Subcutaneous abdominal adipose tissue (tissue), 5 donors: Measurements from ENCODE around the gene LPP.

Experiments used
- H3K27ac ChIP-seq: one replicate; pipeline ENCODE4 v1.7.0; 2013; ENCODE audit warnings: low read depth, mild to moderate bottlenecking, inconsistent platforms, low read length, moderate library complexity
- H3K27me3 ChIP-seq, 5 donors: one replicate each; pipeline ENCODE4 v1.7.0; 2013; ENCODE audit warnings: low read length in 5 of 5, inconsistent platforms in 1 of 5; ENCODE audit not compliant: control insufficient read depth in 5 of 5, insufficient read depth in 4 of 5
- H3K36me3 ChIP-seq, 5 donors: one replicate each; pipeline ENCODE4 v1.7.0; 2013; ENCODE audit warnings: low read length in 5 of 5; ENCODE audit not compliant: control insufficient read depth in 5 of 5, insufficient read depth in 5 of 5
- H3K4me1 ChIP-seq, 5 donors: one replicate each; pipeline ENCODE4 v1.7.0; 2013; ENCODE audit warnings: low read length in 5 of 5, mild to moderate bottlenecking in 3 of 5, moderate library complexity in 1 of 5; ENCODE audit not compliant: control insufficient read depth in 5 of 5, insufficient read depth in 5 of 5
- H3K4me3 ChIP-seq, 5 donors: one replicate each; pipeline ENCODE4 v1.7.0; 2013; ENCODE audit warnings: low read length in 5 of 5, low read depth in 1 of 5
- H3K9ac ChIP-seq, 5 donors: one replicate each; pipeline ENCODE4 v1.7.0; 2013; ENCODE audit warnings: low read length in 5 of 5, mild to moderate bottlenecking in 4 of 5, moderate library complexity in 3 of 5
- H3K9me3 ChIP-seq, 5 donors: one replicate each; pipeline ENCODE4 v1.7.0; 2013; ENCODE audit warnings: low read length in 5 of 5; ENCODE audit not compliant: control insufficient read depth in 5 of 5
- donor health status: healthy.
- donor health status: healthy.
- donor health status: healthy.
- donor health status: healthy.
- donor health status: healthy.

LPP gene

DNA sequence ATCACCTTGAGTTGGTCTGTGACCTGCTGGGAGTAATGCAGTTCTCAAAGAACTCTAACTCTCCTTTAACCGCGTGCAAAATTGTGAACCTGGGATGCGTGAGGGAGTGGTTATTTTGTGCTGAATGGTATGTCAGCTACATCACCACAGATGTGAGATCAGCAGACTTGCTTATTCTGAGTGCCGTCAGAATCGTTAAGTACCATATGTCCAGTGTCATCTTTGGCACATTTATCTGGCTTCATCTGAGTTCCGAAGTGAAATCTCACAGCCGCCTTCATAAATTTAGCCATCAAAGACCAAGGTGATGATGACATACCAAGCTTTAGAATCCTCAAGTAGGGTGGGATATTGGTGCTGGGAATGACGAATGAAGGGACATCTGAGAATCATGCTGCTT is 670.6 kb downstream of the LPP start:
- no peak overlapping the region for H3K4me3 ChIP-seq
- peaks cover 0 to 20% (median 15%) of the 10 kb centered on the region in 5 donors for H3K4me1 ChIP-seq

GRCh38 chr3:188825901-188826300 is 671.9 kb downstream of the LPP start:
- H3K4me3 ChIP-seq = no peak overlapping the region
- no peaks in the 10 kb centered on the region for H3K27me3 ChIP-seq
- H3K9ac ChIP-seq = no peak overlapping the region
- no peak overlapping the region for H3K27ac ChIP-seq
- H3K9me3 ChIP-seq = no peaks in the 10 kb centered on the region
- peaks cover 0 to 14% (median 10%) of the 10 kb centered on the region in 5 donors for H3K4me1 ChIP-seq
- no peaks in the 10 kb centered on the region for H3K36me3 ChIP-seq

More for the DNA sequence above, 670.6 kb downstream of the LPP start:
- Histone ChIP-seq H3K9me3 (no peaks in the 10 kb centered on the region), H3K36me3 (no peaks in the 10 kb centered on the region), H3K27me3 (no peaks in the 10 kb centered on the region), H3K9ac (no peak overlapping the region), H3K27ac (no peak overlapping the region)

GRCh38 chr3:188826574-188826973 is 672.6 kb downstream of the LPP start:
- Histone ChIP-seq H3K36me3 (no peaks in the 10 kb centered on the region), H3K27ac (no peak overlapping the region), H3K9ac (no peak overlapping the region), H3K4me3 (no peak overlapping the region), H3K4me1 (peaks cover 0 to 14% (median 12%) of the 10 kb centered on the region in 5 donors), H3K27me3 (no peaks in the 10 kb centered on the region), H3K9me3 (no peaks in the 10 kb centered on the region)

DNA sequence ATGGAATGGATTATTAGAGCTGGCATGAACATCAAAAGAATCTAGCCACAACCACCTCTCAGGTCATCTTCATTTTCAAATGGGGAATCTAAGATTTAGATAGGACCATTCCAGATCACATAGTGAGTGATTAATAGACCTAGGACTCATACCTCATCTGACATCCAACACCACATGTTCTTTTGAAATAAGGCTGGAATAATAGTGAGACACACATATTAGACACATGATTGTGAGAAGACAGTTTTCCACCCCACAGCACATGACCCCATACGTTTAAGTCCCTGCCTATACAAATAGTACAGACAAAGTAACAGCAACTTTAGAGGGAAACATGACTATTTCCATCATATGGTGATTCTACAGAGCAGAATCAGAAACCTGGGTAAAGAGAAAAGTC is 673.1 kb downstream of the LPP start:
- Histone ChIP-seq H3K9me3 (no peaks in the 10 kb centered on the region), H3K4me3 (no peak overlapping the region), H3K27ac (no peak overlapping the region), H3K27me3 (no peaks in the 10 kb centered on the region), H3K36me3 (no peaks in the 10 kb centered on the region), H3K9ac (no peak overlapping the region), H3K4me1 (peaks cover 0 to 13% (median 12%) of the 10 kb centered on the region in 5 donors)

- no peaks in the 10 kb centered on the region for H3K27me3 ChIP-seq
- H3K27ac ChIP-seq = no peak overlapping the region
- peaks cover 2 to 15% (median 10%) of the 10 kb centered on the region in 5 donors for H3K4me1 ChIP-seq
- H3K9ac ChIP-seq = no peak overlapping the region
- no peak overlapping the region for H3K4me3 ChIP-seq
- H3K9me3 ChIP-seq = no peaks in the 10 kb centered on the region
- no peaks in the 10 kb centered on the region for H3K36me3 ChIP-seq
Observed at GRCh38 chr3:188827576-188827975, 673.6 kb downstream of the LPP start.

DNA sequence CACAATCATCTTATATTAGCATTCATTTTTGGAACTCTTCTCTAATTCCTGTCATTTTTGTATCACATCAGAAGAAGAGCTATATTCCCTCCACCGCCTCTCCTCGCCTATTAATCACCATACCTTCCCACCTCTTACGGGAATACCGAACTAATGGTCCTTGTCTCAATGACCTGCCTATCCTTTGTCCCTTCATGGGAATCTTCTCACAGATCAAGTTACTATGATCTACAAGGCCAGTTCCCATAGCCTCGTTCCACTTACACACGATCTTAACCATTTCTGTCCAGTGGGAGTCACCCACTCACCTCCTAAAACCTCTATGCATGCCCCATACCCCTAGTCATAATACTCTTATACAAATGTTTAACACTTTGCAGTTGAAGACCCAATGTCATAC is 675.2 kb downstream of the LPP start:
- no peaks in the 10 kb centered on the region for H3K9me3 ChIP-seq
- H3K9ac ChIP-seq = no peak overlapping the region
- no peak overlapping the region for H3K4me3 ChIP-seq
- H3K4me1 ChIP-seq = peaks cover 5 to 30% (median 17%) of the 10 kb centered on the region in 5 donors
- no peaks in the 10 kb centered on the region for H3K27me3 ChIP-seq
- H3K36me3 ChIP-seq = no peaks in the 10 kb centered on the region
- H3K27ac ChIP-seq = no peak overlapping the region

- Histone ChIP-seq H3K4me1 (peaks cover 5 to 31% (median 17%) of the 10 kb centered on the region in 5 donors), H3K4me3 (no peak overlapping the region), H3K27ac (no peak overlapping the region), H3K9me3 (no peaks in the 10 kb centered on the region), H3K36me3 (no peaks in the 10 kb centered on the region), H3K9ac (no peak overlapping the region), H3K27me3 (no peaks in the 10 kb centered on the region)
Observed at GRCh38 chr3:188829576-188829975, 675.6 kb downstream of the LPP start.

DNA sequence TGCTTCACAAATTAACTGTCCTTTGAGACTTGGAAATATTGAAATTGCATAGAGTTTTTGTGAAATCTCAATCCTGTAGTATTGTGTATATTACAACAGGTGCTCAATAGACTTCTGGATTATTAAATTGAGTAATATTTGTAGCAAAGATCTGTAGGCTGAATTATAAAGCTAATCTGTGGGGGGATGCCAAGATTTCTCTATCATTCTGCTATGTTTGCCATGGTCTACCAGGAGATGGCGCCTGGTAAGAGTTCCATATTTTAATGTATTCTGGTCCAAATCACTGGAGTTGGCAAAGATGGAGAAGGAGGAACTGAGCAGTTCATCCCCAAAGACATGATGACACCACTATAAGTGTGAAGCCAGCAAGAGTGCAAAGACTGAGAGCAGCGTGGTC is 676.9 kb downstream of the LPP start:
- H3K4me3 ChIP-seq = no peak overlapping the region
- H3K36me3 ChIP-seq = no peaks in the 10 kb centered on the region
- no peak overlapping the region for H3K27ac ChIP-seq
- H3K9me3 ChIP-seq = no peaks in the 10 kb centered on the region
- no peak overlapping the region for H3K9ac ChIP-seq
- H3K27me3 ChIP-seq = no peaks in the 10 kb centered on the region
- H3K4me1 ChIP-seq = peaks cover 5 to 31% (median 17%) of the 10 kb centered on the region in 5 donors

- Histone ChIP-seq H3K27ac (peak overlapping the region; percentile 80), H3K9me3 (no peaks in the 10 kb centered on the region), H3K4me3 (no peak overlapping the region), H3K4me1 (peaks cover 5 to 31% (median 17%) of the 10 kb centered on the region in 5 donors), H3K36me3 (no peaks in the 10 kb centered on the region), H3K27me3 (no peaks in the 10 kb centered on the region), H3K9ac (no peak overlapping the region)
Observed at GRCh38 chr3:188832146-188832545, 678.2 kb downstream of the LPP start.

DNA sequence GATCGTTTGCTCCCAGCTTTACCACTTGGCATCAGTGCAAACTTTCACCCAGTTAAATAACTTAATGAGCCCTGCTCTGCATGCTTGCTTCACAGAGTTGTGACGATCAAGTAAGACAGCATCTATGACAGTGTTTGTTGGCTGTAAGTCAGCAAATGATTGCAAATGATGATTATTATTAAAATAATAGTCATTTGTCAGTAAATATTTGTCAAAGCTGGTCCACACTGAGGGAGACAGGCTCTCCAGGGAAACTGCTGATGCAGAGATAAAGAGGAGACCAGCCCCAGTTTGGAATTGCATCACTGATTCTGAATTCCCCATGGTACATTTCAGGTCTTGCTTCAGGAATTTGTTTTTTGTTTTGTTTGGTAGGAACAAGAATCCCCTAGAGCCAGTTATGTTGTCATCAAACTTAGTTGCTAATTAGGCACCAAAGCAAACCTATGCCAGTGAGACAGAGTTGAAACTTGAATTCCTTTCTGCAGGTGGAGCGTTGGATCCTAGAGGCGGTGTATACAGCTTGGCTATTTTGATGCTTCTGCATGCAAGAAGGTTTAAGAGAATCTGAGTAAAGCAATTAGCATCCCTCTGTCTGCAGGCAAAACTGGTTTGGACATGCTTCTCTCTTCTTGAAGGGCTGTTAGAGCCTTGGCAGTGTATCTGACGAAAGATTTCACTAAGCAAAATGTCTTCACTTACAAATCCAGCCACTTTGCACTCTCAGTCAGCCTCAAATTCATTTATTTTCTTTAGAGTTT is 679.2 kb downstream of the LPP start:
- no peaks in the 10 kb centered on the region for H3K9me3 ChIP-seq
- H3K9ac ChIP-seq = peak overlapping the region in 1 of 5 donors; percentile 20
- no peak overlapping the region for H3K4me3 ChIP-seq
- no peaks in the 10 kb centered on the region for H3K36me3 ChIP-seq
- no peaks in the 10 kb centered on the region for H3K27me3 ChIP-seq
- H3K4me1 ChIP-seq = peaks cover 5 to 26% (median 14%) of the 10 kb centered on the region in 5 donors
- peak overlapping the region; percentile 80 for H3K27ac ChIP-seq
